ENCODE measurements around the gene TMEM87B. TPM values are rescaled to one million over a fixed set of nuclear protein-coding genes. Genes with fewer than 3 reads are reported as not detected.
"Not testable (repeated sequence)": the region's sequence is repeated elsewhere in the genome, so short reads cannot be mapped to it uniquely, and the experiment has no call there.

TMEM87B gene
- total RNA-seq, 1 experiment from 2014 or later = 18.7 TPM

DNA sequence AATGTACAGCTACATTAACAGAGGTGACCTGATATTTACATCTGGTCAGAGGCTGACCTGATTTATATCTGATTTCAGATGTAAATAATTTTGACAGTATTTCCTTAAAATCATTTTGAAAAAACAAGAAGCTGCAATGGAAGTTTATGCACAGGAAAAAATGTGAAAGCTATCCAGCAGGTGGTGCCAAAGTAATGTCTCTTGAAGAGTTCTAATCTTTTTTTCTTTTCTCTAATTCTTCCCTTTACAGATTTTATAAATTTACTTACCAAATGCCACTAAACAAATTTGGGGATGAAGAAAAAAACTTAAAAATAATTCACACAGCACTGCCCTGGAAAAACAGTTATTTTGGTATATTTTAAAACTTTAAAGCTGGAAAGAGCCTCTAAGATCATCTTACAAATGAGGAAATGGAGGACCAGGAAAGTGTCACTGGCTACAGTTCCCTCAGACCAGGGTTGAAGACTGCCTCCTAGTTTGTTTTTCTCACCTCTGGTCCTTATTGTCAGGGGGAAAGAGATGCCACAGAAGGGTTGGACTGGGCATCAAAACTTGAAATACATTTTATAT is 66.7 kb downstream of the TMEM87B start:
- DNase-seq (ENCODE audit: low spot score) = peak; percentile 73

DNA sequence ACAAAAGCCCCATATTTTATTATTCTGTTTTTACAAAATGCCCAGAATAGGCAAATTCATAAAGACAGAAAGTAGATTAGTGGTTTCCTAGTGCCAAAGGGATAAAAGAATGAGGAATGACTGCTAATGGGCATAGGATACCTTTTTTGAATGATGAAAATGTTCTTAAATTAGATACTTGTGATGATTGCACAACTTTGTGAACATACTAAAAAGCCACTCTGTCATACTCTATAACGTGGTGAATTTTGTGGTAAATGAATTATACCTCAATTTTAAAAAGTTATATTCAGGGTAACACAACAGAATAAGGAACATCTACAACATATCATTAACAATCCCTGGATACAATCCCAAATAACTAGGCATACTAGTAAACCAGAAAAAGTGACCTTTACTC is 74.0 kb downstream of the TMEM87B start:
- DNase-seq (ENCODE audit: low spot score) = no peak

DNA sequence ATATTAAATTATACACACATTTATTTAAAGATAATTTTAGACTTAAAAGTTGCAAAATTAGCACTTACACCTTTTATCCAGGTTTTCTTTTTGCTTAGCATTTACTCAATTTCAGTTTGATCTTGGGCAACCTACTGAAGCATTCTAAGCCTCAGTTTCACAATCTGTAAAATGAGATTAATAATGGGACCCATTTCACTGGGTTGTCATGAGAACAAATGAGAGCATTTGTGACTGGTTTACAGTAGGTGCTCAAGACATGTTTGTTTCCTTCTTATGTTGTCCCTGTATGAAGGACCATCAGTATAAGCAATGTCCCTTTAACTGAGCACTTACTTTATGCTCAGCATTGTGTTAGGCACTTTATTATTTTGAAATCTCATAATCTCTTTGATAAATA is 78.3 kb downstream of the TMEM87B start:
- no peak for DNase-seq (ENCODE audit: low spot score)

DNA sequence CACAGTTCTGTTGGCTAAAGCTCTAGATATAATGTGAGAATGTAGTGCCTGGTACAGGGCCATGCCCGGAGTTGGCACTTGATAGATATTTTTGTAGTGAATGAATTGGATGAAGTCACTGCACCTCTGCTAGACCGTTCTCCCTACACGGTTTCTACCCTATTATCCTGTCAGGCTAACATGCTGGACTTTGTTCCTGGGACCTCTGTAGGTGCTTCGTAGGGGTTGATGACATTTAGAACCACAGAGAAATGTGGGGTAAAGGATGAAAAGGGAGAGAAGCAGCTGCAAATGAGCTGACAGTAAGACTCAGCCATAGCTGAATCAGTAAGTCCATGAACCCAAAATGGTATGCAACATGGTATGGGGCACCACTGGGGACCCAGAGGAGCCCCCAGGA is 79.1 kb downstream of the TMEM87B start:
- no peak for DNase-seq (ENCODE audit: low spot score)

DNA sequence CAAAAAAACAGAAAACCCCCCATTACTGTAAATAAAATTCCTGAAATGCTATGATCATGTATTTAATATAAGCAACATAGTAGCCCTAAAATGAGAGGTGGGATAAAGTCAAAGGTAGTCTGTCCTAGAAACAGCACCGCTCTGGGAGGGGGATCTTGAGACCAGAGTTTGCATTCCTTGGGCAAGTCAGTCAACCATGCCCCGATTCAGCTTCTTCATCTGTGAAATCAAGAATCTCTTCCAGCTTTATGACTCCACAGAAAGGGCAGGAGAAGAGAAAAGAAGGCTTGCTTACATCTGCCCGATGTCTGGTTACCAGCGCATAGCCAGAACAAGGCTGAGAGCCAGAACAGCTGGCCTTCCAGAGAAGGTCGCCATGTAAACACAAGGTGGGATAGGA is 81.0 kb downstream of the TMEM87B start:
- DNase-seq (ENCODE audit: low spot score) = no peak

DNA sequence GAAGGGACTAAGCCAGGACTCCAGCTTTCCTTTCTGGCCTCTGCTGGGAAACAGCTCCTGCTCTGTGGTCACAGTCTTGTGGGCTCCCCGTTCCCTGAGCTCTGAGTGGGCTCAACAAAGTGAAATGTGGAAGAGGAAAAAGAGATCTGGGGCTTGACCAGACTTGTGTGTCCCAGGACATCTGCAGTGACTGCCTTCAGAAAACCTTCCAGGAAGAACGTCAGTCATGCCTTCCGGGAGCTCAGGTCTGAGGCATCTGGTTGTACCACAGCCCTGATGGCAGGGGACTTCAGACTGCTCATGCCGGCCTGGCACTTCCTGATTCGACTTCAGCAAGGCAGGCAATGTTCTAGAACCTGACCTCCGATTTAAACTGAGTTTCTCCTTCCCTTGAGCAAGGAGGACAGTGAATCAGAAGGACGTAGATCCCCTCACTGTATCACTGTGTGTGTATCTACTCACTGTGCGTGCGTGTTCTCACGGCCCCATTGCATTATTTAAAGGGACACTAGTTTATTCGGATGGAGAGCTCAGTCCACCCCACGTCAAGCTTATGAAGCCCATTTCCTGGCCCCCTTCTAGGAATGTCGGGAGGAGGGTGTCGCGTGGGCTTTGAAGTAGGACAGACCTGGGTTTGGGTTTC is 82.6 kb downstream of the TMEM87B start:
- DNase-seq (ENCODE audit: low spot score) = peak; percentile 54

DNA sequence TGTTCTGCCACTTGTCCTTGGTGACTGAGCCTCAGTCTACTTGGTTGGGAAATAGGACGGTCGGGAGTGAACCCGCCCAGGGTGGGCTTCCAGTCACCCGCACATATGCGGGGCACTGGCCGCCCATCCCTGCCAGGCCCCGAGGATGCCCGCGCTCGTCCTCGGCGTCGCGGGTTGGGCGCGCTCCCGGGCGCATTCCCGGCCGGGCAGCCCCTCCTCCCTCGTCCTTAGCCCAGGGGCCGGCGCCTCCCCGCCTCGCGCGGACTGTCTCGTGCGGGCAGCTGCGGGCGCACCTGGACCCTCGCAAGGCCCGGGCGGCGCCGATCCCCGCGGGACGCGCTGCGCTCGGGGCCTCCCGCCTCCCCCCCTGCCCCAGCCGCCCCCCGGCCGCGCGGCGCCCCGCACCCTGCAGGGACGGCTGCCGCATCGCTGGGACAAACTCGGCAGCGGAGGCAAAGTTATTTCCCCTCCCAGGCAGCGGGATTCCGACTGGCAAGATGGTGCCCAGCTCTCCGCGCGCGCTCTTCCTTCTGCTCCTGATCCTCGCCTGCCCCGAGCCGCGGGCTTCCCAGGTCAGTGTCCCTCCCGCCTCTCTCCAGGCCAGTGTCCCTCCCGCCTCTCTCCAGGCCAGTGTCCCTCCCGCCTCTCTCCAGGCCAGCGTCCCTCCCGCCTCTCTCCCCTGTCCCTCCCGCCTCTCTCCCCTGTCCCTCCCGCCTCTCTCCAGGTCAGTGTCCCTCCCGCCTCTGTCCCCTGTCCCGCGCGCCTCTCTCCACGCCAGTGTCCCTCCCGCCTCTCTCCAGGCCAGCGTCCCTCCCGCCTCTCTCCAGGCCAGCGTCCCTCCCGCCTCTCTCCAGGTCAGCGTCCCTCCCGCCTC is 83.3 kb downstream of the TMEM87B start, which contains the start of gene FBLN7:
FBLN7 (plus strand) TSS at position 227 of the 874 bp plus-strand sequence; CDS start at position 498, 271 bp downstream.
- no peak for DNase-seq (ENCODE audit: low spot score)

DNA sequence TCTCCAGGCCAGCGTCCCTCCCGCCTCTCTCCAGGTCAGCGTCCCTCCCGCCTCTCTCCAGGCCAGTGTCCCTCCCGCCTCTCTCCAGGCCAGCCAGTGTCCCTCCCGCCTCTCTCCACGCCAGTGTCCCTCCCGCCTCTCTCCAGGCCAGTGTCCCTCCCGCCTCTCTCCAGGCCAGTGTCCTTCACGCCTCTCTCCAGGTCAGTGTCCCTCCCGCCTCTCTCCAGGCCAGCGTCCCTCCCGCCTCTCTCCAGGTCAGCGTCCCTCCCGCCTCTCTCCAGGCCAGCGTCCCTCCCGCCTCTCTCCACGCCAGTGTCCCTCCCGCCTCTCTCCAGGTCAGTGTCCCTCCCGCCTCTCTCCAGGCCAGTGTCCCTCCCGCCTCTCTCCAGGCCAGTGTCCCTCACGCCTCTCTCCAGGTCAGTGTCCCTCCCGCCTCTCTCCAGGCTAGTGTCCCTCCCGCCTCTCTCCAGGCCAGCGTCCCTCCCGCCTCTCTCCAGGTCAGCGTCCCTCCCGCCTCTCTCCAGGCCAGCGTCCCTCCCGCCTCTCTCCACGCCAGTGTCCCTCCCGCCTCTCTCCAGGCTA is 84.1 kb downstream of the TMEM87B start:
- DNase-seq (ENCODE audit: low spot score) = not testable (repeated sequence)

DNA sequence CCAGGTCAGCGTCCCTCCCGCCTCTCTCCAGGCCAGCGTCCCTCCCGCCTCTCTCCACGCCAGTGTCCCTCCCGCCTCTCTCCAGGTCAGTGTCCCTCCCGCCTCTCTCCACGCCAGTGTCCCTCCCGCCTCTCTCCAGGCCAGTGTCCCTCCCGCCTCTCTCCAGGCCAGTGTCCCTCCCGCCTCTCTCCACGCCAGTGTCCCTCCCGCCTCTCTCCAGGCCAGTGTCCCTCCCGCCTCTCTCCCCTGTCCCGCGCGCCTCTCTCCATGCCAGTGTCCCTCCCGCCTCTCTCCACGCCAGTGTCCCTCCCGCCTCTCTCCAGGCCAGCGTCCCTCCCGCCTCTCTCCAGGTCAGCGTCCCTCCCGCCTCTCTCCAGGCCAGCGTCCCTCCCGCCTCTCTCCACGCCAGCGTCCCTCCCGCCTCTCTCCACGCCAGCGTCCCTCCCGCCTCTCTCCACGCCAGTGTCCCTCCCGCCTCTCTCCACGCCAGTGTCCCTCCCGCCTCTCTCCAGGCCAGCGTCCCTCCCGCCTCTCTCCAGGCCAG is 84.7 kb downstream of the TMEM87B start:
- DNase-seq (ENCODE audit: low spot score) = not testable (repeated sequence)

DNA sequence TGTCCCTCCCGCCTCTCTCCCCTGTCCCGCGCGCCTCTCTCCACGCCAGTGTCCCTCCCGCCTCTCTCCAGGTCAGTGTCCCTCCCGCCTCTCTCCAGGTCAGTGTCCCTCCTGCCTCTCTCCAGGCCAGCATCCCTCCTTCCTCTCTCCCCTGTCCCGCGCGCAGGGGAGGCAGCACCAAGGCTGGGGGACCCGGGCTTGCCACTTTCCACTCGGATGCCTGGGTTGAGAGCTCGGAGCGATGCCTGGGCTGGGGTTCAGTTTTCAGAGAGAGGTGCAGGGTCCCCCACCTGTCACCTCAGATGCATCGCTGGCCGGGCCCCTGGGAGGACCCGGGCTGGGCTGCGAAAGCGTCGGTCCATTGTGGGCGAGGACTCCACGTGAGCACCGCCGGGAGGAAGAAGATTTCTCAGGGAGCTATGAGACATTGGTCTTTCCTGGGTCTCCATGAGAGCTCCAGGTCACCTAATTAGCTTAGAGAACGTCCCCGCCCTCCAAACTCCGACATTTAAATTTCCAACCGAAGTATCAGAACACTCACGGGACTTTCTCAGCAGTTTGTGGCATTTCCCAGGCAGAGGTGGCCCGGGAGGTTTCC is 85.2 kb downstream of the TMEM87B start:
- no peak for DNase-seq (ENCODE audit: low spot score)

DNA sequence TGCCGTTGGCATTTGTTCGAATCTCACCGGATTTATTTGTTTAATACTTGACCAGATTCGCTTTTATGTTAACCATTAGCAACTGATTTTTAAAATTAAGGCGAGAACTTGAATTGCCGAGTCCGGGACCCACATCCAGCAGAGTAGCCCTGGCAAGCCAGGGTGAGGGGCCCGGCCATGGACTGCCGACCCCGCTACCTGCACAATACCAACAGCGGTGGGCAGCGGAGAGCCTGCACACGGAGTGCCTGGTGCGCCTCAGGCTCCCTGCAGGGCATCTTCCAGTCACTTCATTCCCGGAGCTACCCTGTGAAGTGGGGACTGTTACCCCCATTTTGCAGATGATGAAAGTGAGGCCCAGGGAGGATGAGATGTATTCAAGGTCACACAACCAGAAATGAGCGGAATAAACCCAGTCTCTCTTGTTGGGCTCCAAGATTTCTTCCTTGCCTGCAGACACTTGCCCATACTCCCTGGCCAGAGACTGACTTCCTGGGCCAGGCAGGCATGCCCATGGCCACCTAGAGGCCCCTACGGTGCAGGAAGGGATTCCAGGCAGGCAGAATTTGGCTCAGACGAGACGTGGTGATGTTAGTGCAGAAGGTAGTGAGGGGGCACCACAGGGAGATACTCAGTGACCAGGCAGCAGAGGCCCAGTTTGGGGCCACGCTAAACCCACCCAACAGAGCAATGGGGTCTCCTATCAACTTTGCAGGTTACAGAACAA is 86.0 kb downstream of the TMEM87B start:
- no peak for DNase-seq (ENCODE audit: low spot score)

DNA sequence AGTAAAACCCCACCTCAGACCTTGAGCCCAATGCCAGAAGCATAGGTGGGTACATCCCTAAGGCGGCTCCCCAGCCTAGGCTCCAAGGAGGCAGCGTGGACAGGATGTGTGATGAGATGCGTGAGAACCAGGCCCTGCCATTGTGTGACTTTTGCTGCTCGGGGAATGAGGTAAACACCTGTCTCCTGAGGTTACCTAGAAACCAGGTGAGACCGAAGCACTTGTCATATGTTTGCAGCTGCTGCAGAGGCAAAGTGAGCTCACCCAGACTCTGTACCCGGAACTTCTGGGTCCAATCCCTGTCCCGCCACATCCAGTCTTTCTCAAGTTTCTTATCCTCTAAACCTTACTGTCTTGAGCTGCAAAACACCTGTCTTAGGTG is 86.5 kb downstream of the TMEM87B start:
- DNase-seq (ENCODE audit: low spot score) = no peak

DNA sequence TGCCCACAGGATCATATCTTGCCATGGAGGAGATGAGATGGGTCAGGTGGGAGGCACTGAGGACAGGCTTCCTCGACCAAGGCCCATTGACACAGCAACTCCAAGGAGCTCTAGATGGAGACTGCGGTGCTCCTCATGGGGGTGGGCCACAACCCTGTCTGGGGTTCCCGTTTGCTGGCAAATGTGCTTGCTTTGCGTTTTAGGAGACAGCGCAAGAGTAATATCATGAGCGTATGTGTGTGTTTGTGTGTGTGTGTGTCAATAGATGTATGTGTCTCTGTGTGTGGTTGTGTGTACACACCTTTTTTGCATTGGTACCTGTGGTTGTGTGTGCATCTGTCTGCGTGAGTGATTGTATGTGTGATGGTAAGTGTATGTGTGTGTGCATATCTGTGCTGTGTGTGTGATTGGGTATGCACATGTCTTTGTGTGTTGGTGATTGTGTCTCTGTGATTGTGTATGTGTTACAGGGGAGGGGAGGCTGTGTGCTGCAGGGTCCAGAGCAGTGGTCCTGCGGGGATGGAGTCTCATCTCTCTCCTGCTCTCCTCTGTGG is 87.5 kb downstream of the TMEM87B start:
- DNase-seq (ENCODE audit: low spot score) = no peak

DNA sequence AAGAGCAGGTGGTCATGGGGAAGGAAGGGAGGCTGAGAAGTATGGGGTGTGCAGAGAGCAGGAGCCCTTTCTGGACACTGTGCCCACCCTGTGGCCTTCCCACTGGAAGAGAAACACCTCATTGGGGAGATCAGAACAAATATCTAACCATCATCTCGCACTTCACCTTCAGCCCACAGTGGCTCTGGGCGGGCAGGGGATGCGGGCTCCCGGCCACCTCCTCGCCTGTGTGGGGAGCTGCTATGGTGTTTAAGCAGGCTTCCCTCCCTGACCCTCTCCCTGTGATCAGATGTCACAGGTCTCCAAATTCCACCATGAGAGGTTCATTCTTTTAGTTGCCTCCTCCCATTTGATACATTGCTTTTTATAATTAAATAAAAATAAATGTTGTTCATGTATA is 88.1 kb downstream of the TMEM87B start:
- no peak for DNase-seq (ENCODE audit: low spot score)

DNA sequence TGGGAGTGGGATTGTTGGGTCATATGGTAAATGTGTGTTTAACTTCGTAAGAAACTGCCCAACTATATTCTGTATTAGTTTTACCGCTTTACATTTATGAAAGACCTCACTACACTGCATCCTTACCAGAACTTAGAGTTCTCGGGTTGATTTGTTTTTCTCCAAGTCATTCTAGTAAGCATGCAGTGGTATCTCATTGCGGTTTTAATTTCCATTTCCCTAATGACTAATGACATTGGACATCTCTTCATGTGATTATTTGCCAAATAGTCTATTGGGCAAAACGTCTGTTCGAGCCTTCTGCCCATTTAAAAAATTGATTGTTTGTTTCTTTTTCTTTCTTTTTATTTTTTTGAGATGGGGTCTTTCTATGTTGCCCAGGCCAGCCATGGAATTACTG is 89.9 kb downstream of the TMEM87B start:
- no peak for DNase-seq (ENCODE audit: low spot score)

DNA sequence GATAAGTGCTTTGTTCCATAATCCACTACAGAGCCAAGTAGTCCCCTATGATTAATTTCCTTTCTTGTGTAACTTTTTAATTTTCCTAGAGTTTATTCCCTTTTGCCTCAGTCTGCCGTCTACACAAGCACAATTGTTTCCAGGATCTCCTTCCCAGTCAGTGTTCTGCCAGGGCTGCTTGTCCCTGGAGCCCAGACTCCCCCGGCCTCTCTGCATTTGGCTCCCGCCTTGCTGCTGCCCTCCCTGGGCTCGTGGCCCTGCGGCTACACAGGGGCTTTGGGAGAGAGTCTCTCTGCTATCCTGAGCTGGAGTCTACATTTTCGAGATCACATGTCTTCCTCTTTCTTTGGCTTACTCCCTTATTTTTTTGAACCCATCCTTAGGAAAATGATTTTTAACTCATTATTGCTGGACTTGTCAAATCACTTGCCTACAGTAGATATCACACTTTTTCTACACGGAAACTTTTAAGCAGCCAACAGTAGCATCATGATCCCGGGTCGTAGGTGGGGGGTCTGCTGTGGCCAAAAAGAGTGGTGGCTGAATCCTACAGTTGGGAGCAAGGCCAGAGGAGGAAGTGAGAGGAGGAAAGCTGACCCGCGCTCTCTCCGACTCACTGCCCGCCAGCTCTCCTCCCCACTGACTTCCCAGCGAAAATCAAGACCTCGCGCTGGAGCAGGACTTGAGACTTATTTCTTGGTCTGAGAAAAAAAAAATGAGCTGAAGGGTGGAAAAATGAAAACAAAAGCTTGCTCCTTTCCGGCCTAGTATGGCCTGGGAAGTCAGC is 92.5 kb downstream of the TMEM87B start:
- DNase-seq (ENCODE audit: low spot score) = no peak

DNA sequence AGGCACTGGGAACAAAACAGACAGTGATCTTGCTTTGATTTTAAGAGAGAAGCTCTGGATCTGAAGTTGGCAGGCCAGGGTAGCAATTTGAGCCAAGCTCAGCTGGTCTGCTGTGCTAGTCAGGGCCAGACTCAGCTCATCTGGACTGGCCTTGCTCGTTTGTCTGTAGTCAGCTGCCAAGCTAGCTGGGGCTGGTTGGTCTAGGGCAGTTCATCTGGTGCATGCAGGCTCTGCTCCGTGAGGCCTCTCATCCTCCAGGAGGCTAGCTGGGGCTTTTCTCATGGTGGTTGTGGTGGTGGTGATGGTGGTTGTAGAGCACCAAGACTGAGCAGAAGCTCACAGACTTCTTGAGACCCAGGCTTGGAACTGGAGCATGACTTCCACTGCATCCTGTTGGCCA is 93.4 kb downstream of the TMEM87B start:
- no peak for DNase-seq (ENCODE audit: low spot score)

DNA sequence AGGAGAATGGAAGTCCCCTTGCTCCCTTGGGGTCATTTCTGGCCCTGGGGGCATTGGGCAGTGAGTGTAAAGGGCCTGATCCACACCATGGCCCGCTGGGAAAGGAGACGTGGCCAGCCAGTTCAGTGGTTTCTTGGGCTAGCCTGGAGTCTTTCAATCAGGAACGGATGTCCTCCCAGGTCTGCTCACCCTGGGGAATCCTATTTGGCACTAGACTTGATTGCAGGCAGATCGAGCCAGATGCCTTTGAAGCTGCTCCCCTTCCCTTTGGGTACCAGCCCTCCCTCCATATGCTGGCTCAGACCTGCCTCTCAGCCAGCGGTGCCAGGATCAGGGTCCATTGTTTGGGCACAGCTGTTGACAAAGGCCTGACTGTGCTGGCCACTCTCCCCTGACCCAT is 94.1 kb downstream of the TMEM87B start:
- no peak for DNase-seq (ENCODE audit: low spot score)

DNA sequence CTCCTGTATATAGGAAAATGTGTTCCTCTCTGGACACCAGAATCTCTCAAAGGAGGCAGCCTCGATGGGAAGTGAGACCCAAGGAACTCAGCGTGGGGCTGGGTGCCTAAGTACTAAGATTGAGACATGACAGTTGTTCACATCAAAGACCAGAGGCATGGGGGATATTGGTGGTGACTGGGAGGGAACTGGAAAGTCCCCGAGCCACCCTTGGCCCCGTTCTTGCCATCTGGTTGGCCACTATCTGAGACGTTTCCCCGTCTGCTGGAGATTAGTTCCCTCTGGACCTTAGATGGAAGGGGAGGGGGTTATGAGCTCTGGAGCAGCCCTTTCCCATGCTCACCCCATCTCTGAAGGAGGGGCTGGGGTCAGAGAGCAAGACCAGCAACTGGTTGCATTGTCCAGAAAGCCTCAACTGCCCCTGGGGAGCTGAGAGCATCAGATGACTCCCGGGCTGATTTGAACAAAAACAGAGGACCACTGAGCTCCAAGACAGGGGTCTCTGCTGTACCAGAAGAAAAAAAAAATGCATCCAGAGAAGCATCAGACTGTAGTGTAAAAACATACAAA is 94.9 kb downstream of the TMEM87B start:
- no peak for DNase-seq (ENCODE audit: low spot score)

Measured in HT-29 (cell line).